Activated gamma-delta T cell (primary cell): ENCODE results near the gene ADRA2B.
"Not testable (repeated sequence)": the region's sequence is repeated elsewhere in the genome, so short reads cannot be mapped to it uniquely, and the experiment has no call there.

Experiments
- DNase-seq: peaks from one replicate; lab custom pipeline; 2025; lab: John Stamatoyannopoulos, UW

Gene ADRA2B

GRCh38 chr2:96150791-96151594, 34.6 kb upstream of the ADRA2B start:
- DNase-seq: no peak

GRCh38 chr2:96150007-96150640, 33.8 kb upstream of the ADRA2B start:
- no peak for DNase-seq

- peak; percentile 94 for DNase-seq
These were observed 32.2 kb upstream of the ADRA2B start for GRCh38 chr2:96148410-96149217.

- no peak for DNase-seq
These were observed 31.3 kb upstream of the ADRA2B start for GRCh38 chr2:96147593-96148201.

GRCh38 chr2:96146881-96147592, 30.7 kb upstream of the ADRA2B start:
- DNase-seq: no peak

- DNase-seq: peak; percentile 76
These were observed 29.9 kb upstream of the ADRA2B start for GRCh38 chr2:96146153-96146880.

- DNase-seq: no peak
These were observed 29.4 kb upstream of the ADRA2B start for GRCh38 chr2:96145848-96146152.

GRCh38 chr2:96145036-96145847, 28.9 kb upstream of the ADRA2B start, which contains the start of gene DUSP2:
Gene DUSP2 (minus strand): TSS chr2:96145440. CDS start chr2:96145354, 86 bp downstream.
- DNase-seq: peak; percentile 91

- DNase-seq: no peak
These were observed 28.2 kb upstream of the ADRA2B start for GRCh38 chr2:96144481-96145035.

GRCh38 chr2:96143848-96144480, 27.6 kb upstream of the ADRA2B start:
- DNase-seq: no peak

GRCh38 chr2:96143231-96143847, 27.0 kb upstream of the ADRA2B start:
- DNase-seq: no peak

GRCh38 chr2:96142217-96143113, 26.1 kb upstream of the ADRA2B start:
- peak; percentile 48 for DNase-seq

- DNase-seq: not testable (repeated sequence)
These were observed 25.2 kb upstream of the ADRA2B start for GRCh38 chr2:96141624-96141967.

GRCh38 chr2:96140941-96141623, 24.7 kb upstream of the ADRA2B start:
- no peak for DNase-seq

- DNase-seq: no peak
These were observed 22.9 kb upstream of the ADRA2B start for GRCh38 chr2:96139181-96139758.

- DNase-seq: no peak
These were observed 22.1 kb upstream of the ADRA2B start, which contains the start of gene ASTL for GRCh38 chr2:96138179-96139145. Gene ASTL (minus strand): TSS chr2:96138502. CDS start chr2:96138436, 66 bp downstream.
